Omental fat pad (tissue), 4 donors: ENCODE data around the gene KRAS. TPM values are rescaled to one million over a fixed set of nuclear protein-coding genes. Genes with fewer than 3 reads are reported as not detected.

Experiments
- ATAC-seq: fragments of 150-250 bp; one replicate; pipeline ENCODE4 v1.9.1; 2016; ENCODE audit warnings: mild to moderate bottlenecking, moderate library complexity; ENCODE audit not compliant: low FRiP score
- DNase-seq: peaks from one replicate; pipeline ENCODE4 v3.0.0-alpha.2; 2019; ENCODE audit warnings: low spot score
- CTCF ChIP-seq, 3 donors: fragments of 450-650 bp; IDR thresholded peaks; one replicate each; pipeline ENCODE4 v1.5.1; 2016 to 2017; ENCODE audit warnings: antibody characterized with exemption in 3 of 3, mild to moderate bottlenecking in 3 of 3, moderate library complexity in 2 of 3
- total RNA-seq, 4 donors: library from RNA; depleted of rRNA; stranded (reverse); fragments of >200 nt; gene quantifications; one replicate each; pipeline ENCODE4 v1.1.0, GENCODE V29; 2016

The KRAS gene
- total RNA-seq, 4 donors from 2014 or later = 10.7 to 22.1 (median 16.3) TPM

GRCh38 chr12:25256005-25256404, 5.3 kb upstream of the KRAS start:
- no peak for DNase-seq
- ATAC-seq = no peak
- no peak for TF ChIP-seq CTCF (IDR thresholded peaks at IDR 0.05)

- TF ChIP-seq CTCF (IDR thresholded peaks at IDR 0.05) = no peak
- no peak for ATAC-seq
- no peak for DNase-seq
These were observed 3.6 kb upstream of the KRAS start for GRCh38 chr12:25254271-25254880.

- no peak for TF ChIP-seq CTCF (IDR thresholded peaks at IDR 0.05)
- ATAC-seq = no peak
These were observed 2.8 kb upstream of the KRAS start for GRCh38 chr12:25253371-25254068.

GRCh38 chr12:25252946-25253345, 2.2 kb upstream of the KRAS start:
- no peak for TF ChIP-seq CTCF (IDR thresholded peaks at IDR 0.05)
- DNase-seq (no peak), ATAC-seq (no peak)

More at GRCh38 chr12:25253371-25254068, 2.8 kb upstream of the KRAS start:
- no peak for DNase-seq

GRCh38 chr12:25251769-25252168, 1.0 kb upstream of the KRAS start:
- TF ChIP-seq CTCF (IDR thresholded peaks at IDR 0.05) = no peak
- DNase-seq (no peak), ATAC-seq (no peak)

GRCh38 chr12:25249931-25250738, 594 bp downstream of the KRAS start:
- DNase-seq (no peak), ATAC-seq (peak; percentile 37)
- TF ChIP-seq CTCF (IDR thresholded peaks at IDR 0.05) = no peak
